HEK293T (cell line): Measurements from ENCODE around the gene ANKK1.

Experiments used
- CTCF ChIA-PET: fragments of 350-600 bp; formaldehyde crosslinking; extraction: SDS; loops from one replicate; lab custom pipeline; 2021; ENCODE audit warnings: antibody characterized with exemption, inconsistent platforms; lab: Yijun Ruan, JAX
- POLR2A ChIA-PET: fragments of 350-600 bp; formaldehyde crosslinking; extraction: SDS; loops from one replicate; lab custom pipeline; 2020; ENCODE audit warnings: antibody characterized with exemption, inconsistent platforms; lab: Yijun Ruan, JAX
- DNase-seq: peaks from one replicate; pipeline ENCODE4 v3.0.0; 2012; ENCODE audit warnings: mixed read lengths; ENCODE audit errors: extremely low spot score
- ARNT ChIP-seq: fragments of 450-650 bp; IDR thresholded peaks from 2 replicates; pipeline ENCODE4 v1.6.1; 2017; ENCODE audit warnings: mild to moderate bottlenecking
- BHLHE40 ChIP-seq: fragments of 450-650 bp; IDR thresholded peaks from 2 replicates; pipeline ENCODE4 v1.6.1; 2016; ENCODE audit warnings: mild to moderate bottlenecking, moderate library complexity, borderline replicate concordance
- CTBP1 ChIP-seq: fragments of 450-650 bp; IDR thresholded peaks from 2 replicates; pipeline ENCODE4 v1.6.1; 2016; ENCODE audit warnings: borderline replicate concordance
- ELF4 ChIP-seq: fragments of 450-650 bp; IDR thresholded peaks from 2 replicates; pipeline ENCODE4 v1.6.1; 2017; ENCODE audit warnings: antibody characterized with exemption
- FOXA1 ChIP-seq: fragments of 450-650 bp; IDR thresholded peaks from 2 replicates; pipeline ENCODE4 v1.6.1; 2016; ENCODE audit warnings: mild to moderate bottlenecking
- FOXK2 ChIP-seq: fragments of 450-650 bp; IDR thresholded peaks from 2 replicates; pipeline ENCODE4 v1.6.1; 2016; ENCODE audit warnings: mild to moderate bottlenecking
- FOXM1 ChIP-seq: fragments of 450-650 bp; IDR thresholded peaks from 2 replicates; pipeline ENCODE4 v1.6.1; 2017; ENCODE audit warnings: mild to moderate bottlenecking, borderline replicate concordance
- HDGF ChIP-seq: fragments of 450-650 bp; IDR thresholded peaks from 2 replicates; pipeline ENCODE4 v1.6.1; 2017; ENCODE audit warnings: antibody characterized with exemption, borderline replicate concordance
- L3MBTL2 ChIP-seq: fragments of 450-650 bp; conservative IDR thresholded peaks from 2 replicates; pipeline ENCODE4 v1.6.1; 2016; ENCODE audit warnings: mild to moderate bottlenecking
- LEF1 ChIP-seq: fragments of 450-650 bp; IDR thresholded peaks from 2 replicates; pipeline ENCODE4 v1.6.1; 2017; ENCODE audit warnings: mild to moderate bottlenecking, borderline replicate concordance
- NFRKB ChIP-seq: fragments of 450-650 bp; IDR thresholded peaks from 2 replicates; pipeline ENCODE4 v1.6.1; 2016; ENCODE audit warnings: mild to moderate bottlenecking, moderate library complexity
- SP1 ChIP-seq: fragments of 450-650 bp; IDR thresholded peaks from 2 replicates; pipeline ENCODE4 v1.6.1; 2017
- SUZ12 ChIP-seq: fragments of 450-650 bp; IDR thresholded peaks from 2 replicates; pipeline ENCODE4 v1.6.1; 2016; ENCODE audit warnings: mild to moderate bottlenecking
- TARDBP ChIP-seq: fragments of 450-650 bp; IDR thresholded peaks from 2 replicates; pipeline ENCODE4 v1.6.1; 2016
- ZNF384 ChIP-seq: fragments of 450-650 bp; IDR thresholded peaks from 2 replicates; pipeline ENCODE4 v1.6.1; 2016
- TF ChIP-seq, protein P1 (sequence below): fragments of 450-650 bp; IDR thresholded peaks from 2 replicates; pipeline ENCODE4 v1.6.1; 2016

ANKK1 gene

DNA sequence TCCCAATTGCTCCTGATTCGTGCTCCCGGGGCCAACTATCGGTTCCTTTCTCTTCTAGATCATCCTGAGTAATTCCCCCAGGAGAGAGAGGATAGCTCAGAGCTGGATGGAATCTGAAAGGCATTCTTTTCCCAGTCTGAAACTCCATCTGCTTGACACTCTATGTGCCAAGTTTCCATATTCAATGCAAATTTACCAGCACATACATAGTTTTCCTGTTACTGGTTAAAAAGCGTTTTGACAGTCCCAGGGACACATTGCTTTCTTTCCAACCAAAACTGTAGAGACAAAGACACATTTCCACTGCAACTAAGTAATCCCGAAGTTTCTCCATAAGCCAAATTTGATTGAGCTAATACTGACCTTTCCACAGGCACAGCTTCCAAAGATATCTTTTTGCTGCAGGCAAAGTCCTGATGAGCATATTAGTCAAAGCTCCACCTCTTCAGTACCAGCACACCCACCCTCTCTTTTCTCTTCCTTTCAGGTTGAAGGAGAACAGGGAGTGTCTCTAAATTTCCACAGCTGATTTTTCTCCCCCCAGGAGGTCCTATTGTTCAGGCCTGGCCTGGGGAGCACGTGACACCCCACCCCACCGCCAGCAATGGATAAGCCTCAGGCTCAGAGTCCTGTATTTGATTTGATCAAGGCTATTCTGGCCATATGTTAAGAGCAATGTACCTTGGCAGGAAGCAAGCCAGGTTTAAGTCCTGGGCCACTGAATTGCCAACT is 9.7 kb upstream of the ANKK1 start:
- DNase-seq: no peak
- ChIA-PET CTCF (no interaction called here), POLR2A (no interaction called here)
- TF ChIP-seq ELF4: no peak
- no peak for TF ChIP-seq SP1
- TF ChIP-seq NFRKB: no peak
- TF ChIP-seq FOXK2: no peak

DNA sequence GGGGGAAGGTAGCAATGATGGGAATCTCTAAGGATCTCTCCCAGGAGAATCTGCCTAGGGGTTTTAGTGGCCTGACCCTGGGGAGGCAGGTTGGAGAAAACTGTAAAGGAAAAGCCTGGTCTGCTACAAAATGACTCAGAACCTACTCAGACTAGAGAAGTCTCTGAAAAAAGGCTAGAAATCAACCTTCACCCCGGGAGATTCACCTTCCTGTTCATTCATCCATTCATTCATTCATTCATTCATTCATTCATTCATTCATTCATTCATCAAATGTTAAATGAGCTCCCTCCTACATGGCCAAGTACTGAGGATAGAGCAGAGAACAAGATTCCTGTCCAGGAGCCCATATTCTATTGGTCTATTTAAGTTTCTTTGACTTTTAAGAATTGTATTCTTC is 8.9 kb upstream of the ANKK1 start:
- ChIA-PET CTCF (no interaction called here), POLR2A (no interaction called here)
- no peak for DNase-seq
- TF ChIP-seq LEF1: no peak
- no peak for TF ChIP-seq L3MBTL2
- no peak for TF ChIP-seq CTBP1
- TF ChIP-seq ZNF384: no peak
- no peak for TF ChIP-seq SP1
- TF ChIP-seq SUZ12: no peak
- no peak for TF ChIP-seq HDGF
- TF ChIP-seq, protein P1, sequence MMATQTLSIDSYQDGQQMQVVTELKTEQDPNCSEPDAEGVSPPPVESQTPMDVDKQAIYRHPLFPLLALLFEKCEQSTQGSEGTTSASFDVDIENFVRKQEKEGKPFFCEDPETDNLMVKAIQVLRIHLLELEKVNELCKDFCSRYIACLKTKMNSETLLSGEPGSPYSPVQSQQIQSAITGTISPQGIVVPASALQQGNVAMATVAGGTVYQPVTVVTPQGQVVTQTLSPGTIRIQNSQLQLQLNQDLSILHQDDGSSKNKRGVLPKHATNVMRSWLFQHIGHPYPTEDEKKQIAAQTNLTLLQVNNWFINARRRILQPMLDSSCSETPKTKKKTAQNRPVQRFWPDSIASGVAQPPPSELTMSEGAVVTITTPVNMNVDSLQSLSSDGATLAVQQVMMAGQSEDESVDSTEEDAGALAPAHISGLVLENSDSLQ: no peak

DNA sequence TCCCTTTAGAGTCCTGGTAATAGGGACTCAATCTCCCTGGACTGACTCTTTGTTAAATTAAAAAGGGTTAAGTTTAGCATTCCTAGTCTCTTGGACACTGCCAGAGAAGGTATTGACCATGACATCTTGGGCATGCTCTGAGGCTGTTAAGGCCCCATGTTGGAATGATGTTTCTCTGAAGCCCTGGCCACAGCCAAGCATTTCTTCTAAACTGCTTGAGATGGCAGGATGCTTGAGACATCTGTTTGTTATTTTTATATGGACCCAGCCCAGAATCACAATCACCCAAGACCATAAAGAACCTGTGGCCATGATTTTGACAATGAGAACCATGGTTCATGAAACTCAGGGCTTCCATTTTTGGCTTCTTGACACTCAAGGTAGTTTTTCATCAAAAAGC is 5.5 kb upstream of the ANKK1 start:
- POLR2A ChIA-PET: no interaction called here
- TF ChIP-seq NFRKB: no peak
- TF ChIP-seq LEF1: no peak
- TF ChIP-seq ZNF384: no peak
- no peak for TF ChIP-seq TARDBP
- TF ChIP-seq ELF4: no peak
- no peak for TF ChIP-seq FOXM1
- TF ChIP-seq, protein P1: no peak
- no peak for TF ChIP-seq SP1
- TF ChIP-seq L3MBTL2: no peak
- no peak for TF ChIP-seq BHLHE40
- no peak for TF ChIP-seq ARNT
- no peak for DNase-seq
- CTCF ChIA-PET: interaction anchor here (0.6 kb wide), 1 partner anchor 432 kb away, joined by 4 read pairs; no protein-coding TSS in a partner anchor

DNA sequence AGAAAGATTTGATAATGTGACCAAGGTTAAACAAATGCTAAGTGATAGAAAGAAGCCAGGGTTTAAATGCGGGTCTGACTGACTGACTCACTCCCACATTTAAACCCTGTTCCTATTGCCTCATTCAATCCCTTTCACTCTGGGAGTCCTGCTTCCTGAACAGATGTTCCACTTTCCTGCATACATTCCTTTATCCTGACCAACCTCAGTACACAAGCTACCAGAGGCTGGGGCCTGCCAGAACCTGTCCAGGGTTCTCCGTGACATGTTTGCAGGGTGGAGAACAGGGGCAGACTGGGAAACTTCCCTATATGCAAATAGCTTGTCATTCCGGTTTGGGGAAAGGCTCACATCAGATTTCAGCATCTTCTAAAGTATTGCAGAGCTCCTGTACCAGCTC is 3.0 kb upstream of the ANKK1 start:
- TF ChIP-seq FOXA1: no peak
- TF ChIP-seq SUZ12: no peak
- TF ChIP-seq HDGF: no peak
- TF ChIP-seq ARNT: no peak
- TF ChIP-seq BHLHE40: no peak
- no peak for TF ChIP-seq FOXK2
- TF ChIP-seq FOXM1: no peak
- TF ChIP-seq ELF4: no peak
- no peak for TF ChIP-seq LEF1
- no peak for TF ChIP-seq NFRKB
- CTCF ChIA-PET: interaction anchor here (0.7 kb wide), 1 partner anchor 829 kb away, joined by 3 read pairs; no protein-coding TSS in a partner anchor
- POLR2A ChIA-PET: no interaction called here
- DNase-seq: no peak

DNA sequence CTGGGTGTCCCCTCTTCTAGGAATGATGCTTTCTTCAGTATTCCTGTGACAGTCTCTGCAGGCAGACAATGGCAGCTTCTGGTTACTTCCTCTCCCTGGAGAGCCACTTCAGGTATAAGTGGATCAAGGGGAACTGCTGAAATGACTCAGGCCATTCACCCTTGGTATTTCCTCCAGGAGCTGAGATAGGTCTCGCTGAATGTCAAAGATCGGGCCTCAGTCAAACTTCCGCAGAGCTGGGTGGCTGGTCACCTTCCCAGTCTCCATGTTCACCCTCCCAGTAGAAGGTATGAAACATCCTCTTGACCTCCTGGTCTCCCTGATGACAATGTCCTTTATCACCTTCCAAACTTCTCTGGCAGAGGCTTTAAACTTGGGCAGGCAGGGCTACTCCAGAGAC is 1.8 kb upstream of the ANKK1 start:
- ChIA-PET POLR2A (no interaction called here), CTCF (no interaction called here)
- no peak for TF ChIP-seq L3MBTL2
- TF ChIP-seq TARDBP: no peak
- no peak for TF ChIP-seq ELF4
- TF ChIP-seq SP1: no peak
- TF ChIP-seq NFRKB: no peak
- TF ChIP-seq, protein P1: no peak
- TF ChIP-seq FOXK2: no peak
- no peak for TF ChIP-seq BHLHE40
- TF ChIP-seq HDGF: no peak
- TF ChIP-seq FOXA1: no peak
- no peak for TF ChIP-seq SUZ12
- no peak for TF ChIP-seq ZNF384
- no peak for TF ChIP-seq ARNT
- DNase-seq: no peak

DNA sequence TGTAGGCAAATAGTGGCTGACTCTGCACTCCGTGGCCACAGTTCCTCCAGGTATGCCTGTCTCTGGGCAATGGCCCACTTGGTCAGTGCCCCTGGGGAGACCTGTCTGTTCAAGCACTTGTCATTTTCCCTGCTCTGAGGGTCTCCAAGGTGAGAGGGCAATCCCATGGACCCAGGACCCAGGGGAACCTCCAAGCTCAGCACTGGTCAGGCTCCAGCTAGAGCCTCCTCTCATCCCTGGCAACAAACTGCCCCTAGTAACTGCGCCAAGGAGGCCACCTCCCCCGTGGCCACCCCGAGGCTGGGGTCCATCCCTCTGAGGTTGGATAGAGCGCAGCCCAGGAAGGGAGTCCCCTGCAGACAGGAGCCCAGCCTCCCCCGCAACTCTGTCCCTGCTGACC is 713 bp upstream of the ANKK1 start:
- ChIA-PET POLR2A (no interaction called here), CTCF (no interaction called here)
- TF ChIP-seq FOXM1 (no peak), FOXA1 (no peak), L3MBTL2 (no peak), NFRKB (no peak), ZNF384 (no peak), CTBP1 (no peak), ARNT (no peak), FOXK2 (no peak), SUZ12 (no peak), ELF4 (no peak), TARDBP (no peak), BHLHE40 (no peak), HDGF (no peak), LEF1 (no peak), SP1 (no peak)
- TF ChIP-seq, protein P1: no peak
- DNase-seq: no peak
